H9 (cell line): ENCODE measurements around the gene PKD1. TPM values are rescaled to one million over a fixed set of nuclear protein-coding genes. Genes with fewer than 3 reads are reported as not detected.

Experiments used
- DNase-seq: peaks from one replicate; pipeline ENCODE4 v3.0.0-alpha.2; 2017
- H2AFZ ChIP-seq: one replicate; pipeline ENCODE4 v1.6.1; 2013; ENCODE audit warnings: mild to moderate bottlenecking, low read length, control low read depth, moderate library complexity
- H2AK5ac ChIP-seq: 2 replicates; pipeline ENCODE4 v1.6.1; 2013; ENCODE audit warnings: low read length, control low read depth, mixed read lengths; ENCODE audit not compliant: insufficient read length
- H2BK120ac ChIP-seq: one replicate; pipeline ENCODE4 v1.6.1; 2013; ENCODE audit warnings: low read depth, mild to moderate bottlenecking, low read length, control low read depth, inconsistent platforms; ENCODE audit not compliant: poor library complexity, severe bottlenecking
- H2BK12ac ChIP-seq: 2 replicates; pipeline ENCODE4 v1.6.1; 2013; ENCODE audit warnings: low read length, control low read depth, mixed read lengths, low read depth; ENCODE audit not compliant: insufficient read length
- H2BK15ac ChIP-seq: 2 replicates; pipeline ENCODE4 v1.6.1; 2013; ENCODE audit warnings: low read depth, low read length, control low read depth
- H2BK20ac ChIP-seq: one replicate; pipeline ENCODE4 v1.6.1; 2013; ENCODE audit warnings: low read depth, mild to moderate bottlenecking, low read length, control low read depth, inconsistent platforms; ENCODE audit not compliant: poor library complexity, severe bottlenecking
- H2BK5ac ChIP-seq: 2 replicates; pipeline ENCODE4 v1.6.1; 2013; ENCODE audit warnings: low read length, control low read depth, mixed read lengths; ENCODE audit not compliant: insufficient read length
- H3K14ac ChIP-seq: 2 replicates; pipeline ENCODE4 v1.6.1; 2013; ENCODE audit warnings: low read length, control low read depth; ENCODE audit not compliant: insufficient read depth
- H3K18ac ChIP-seq: 2 replicates; pipeline ENCODE4 v1.6.1; 2013; ENCODE audit warnings: low read depth, mild to moderate bottlenecking, mixed read lengths, low read length, control low read depth; ENCODE audit not compliant: insufficient read length
- H3K23ac ChIP-seq: 2 replicates; pipeline ENCODE4 v1.6.1; 2013; ENCODE audit warnings: low read length, control low read depth, mixed read lengths, low read depth; ENCODE audit not compliant: insufficient read length
- H3K23me2 ChIP-seq: 2 replicates; pipeline ENCODE4 v1.6.1; 2013; ENCODE audit warnings: low read depth, mild to moderate bottlenecking, mixed read lengths, low read length, control low read depth; ENCODE audit not compliant: insufficient read length, poor library complexity, severe bottlenecking
- H3K27ac ChIP-seq: 2 replicates; pipeline ENCODE4 v1.5.1; 2013; ENCODE audit warnings: low read length, control low read depth, mixed read lengths, low read depth; ENCODE audit not compliant: insufficient read length
- H3K27me3 ChIP-seq: 2 replicates; pipeline ENCODE4 v1.6.1; 2013; ENCODE audit warnings: low read length, control low read depth, inconsistent platforms; ENCODE audit not compliant: insufficient read depth
- H3K4ac ChIP-seq: 2 replicates; pipeline ENCODE4 v1.6.1; 2013; ENCODE audit warnings: low read depth, mild to moderate bottlenecking, control low read depth, inconsistent platforms, low read length, moderate library complexity
- H3K4me1 ChIP-seq: 2 replicates; pipeline ENCODE4 v1.6.1; 2013; ENCODE audit warnings: low read length, control low read depth, inconsistent platforms; ENCODE audit not compliant: insufficient read depth
- H3K4me2 ChIP-seq: 2 replicates; pipeline ENCODE4 v1.6.1; 2013; ENCODE audit warnings: low read length, control low read depth, mixed read lengths; ENCODE audit not compliant: insufficient read length, insufficient read depth
- H3K56ac ChIP-seq: 2 replicates; pipeline ENCODE4 v1.6.1; 2013; ENCODE audit warnings: low read depth, mild to moderate bottlenecking, mixed read lengths, low read length, control low read depth; ENCODE audit not compliant: insufficient read length
- H3K79me1 ChIP-seq: 2 replicates; pipeline ENCODE4 v1.6.1; 2013; ENCODE audit warnings: low read depth, mild to moderate bottlenecking, moderate library complexity, low read length, control low read depth, inconsistent platforms; ENCODE audit not compliant: insufficient read depth, poor library complexity, severe bottlenecking
- H3K79me2 ChIP-seq: 2 replicates; pipeline ENCODE4 v1.6.1; 2013; ENCODE audit warnings: low read length, control low read depth, inconsistent platforms; ENCODE audit not compliant: insufficient read depth
- H3K9ac ChIP-seq: 2 replicates; pipeline ENCODE4 v1.6.1; 2013; ENCODE audit warnings: low read length, control low read depth, mixed read lengths; ENCODE audit not compliant: insufficient read length; ENCODE audit errors: extremely low read depth
- H3K9me3 ChIP-seq: one replicate; pipeline ENCODE4 v1.6.1; 2013; ENCODE audit warnings: low read depth, low read length, inconsistent platforms; ENCODE audit not compliant: control insufficient read depth
- H3T11ph ChIP-seq: one replicate; pipeline ENCODE4 v1.6.1; 2013; ENCODE audit warnings: mild to moderate bottlenecking, low read length, control low read depth, inconsistent platforms
- H4K20me1 ChIP-seq: one replicate; pipeline ENCODE4 v1.6.1; 2013; ENCODE audit not compliant: control insufficient read depth, insufficient read length, insufficient read depth
- H4K5ac ChIP-seq: 2 replicates; pipeline ENCODE4 v1.6.1; 2013; ENCODE audit warnings: low read depth, mild to moderate bottlenecking, mixed read lengths, low read length, control low read depth; ENCODE audit not compliant: insufficient read length
- H4K8ac ChIP-seq: replicated peaks from 2 replicates; pipeline ENCODE4 v1.6.1; 2013; ENCODE audit warnings: low read length, control low read depth, mixed read lengths, low read depth; ENCODE audit not compliant: insufficient read length
- H4K91ac ChIP-seq: 2 replicates; pipeline ENCODE4 v1.6.1; 2013; ENCODE audit warnings: low read depth, mild to moderate bottlenecking, moderate library complexity, mixed read lengths, low read length, control low read depth; ENCODE audit not compliant: insufficient read length
- H3K27ac Mint-ChIP-seq, 3 experiments: 2 replicates in 2 of 3; 3 replicates in 1 of 3; pipeline ENCODE4 v1.8.0; 2020 to 2021; ENCODE audit warnings: mixed read lengths in 3 of 3, mild to moderate bottlenecking in 1 of 3, moderate library complexity in 1 of 3
- H3K27me3 Mint-ChIP-seq: 2 replicates; pipeline ENCODE4 v1.8.0; 2021; ENCODE audit warnings: low read depth, mild to moderate bottlenecking, moderate library complexity, mixed read lengths
- H3K36me3 Mint-ChIP-seq, 3 experiments: 2 replicates in 2 of 3; 3 replicates in 1 of 3; pipeline ENCODE4 v1.8.0; 2020 to 2021; ENCODE audit warnings: low read depth in 3 of 3, mixed read lengths in 3 of 3; ENCODE audit not compliant: insufficient read depth in 1 of 3
- H3K4me1 Mint-ChIP-seq, 2 experiments: 2 replicates each; pipeline ENCODE4 v1.8.0; 2020; ENCODE audit warnings: mixed read lengths in 2 of 2
- H3K4me3 Mint-ChIP-seq, 2 experiments: 2 replicates in 1 of 2; 3 replicates in 1 of 2; pipeline ENCODE4 v1.8.0; 2020 to 2021; ENCODE audit warnings: mild to moderate bottlenecking in 2 of 2, mixed read lengths in 2 of 2, moderate library complexity in 1 of 2
- H3K9me3 Mint-ChIP-seq, 2 experiments: 2 replicates in 1 of 2; 3 replicates in 1 of 2; pipeline ENCODE4 v1.8.0; 2020; ENCODE audit warnings: mild to moderate bottlenecking in 2 of 2, mixed read lengths in 2 of 2, moderate library complexity in 1 of 2
- CTCF ChIP-seq: fragments of 200-600 bp; sonication (generic); conservative IDR thresholded peaks from 3 replicates; pipeline ENCODE4 v1.8.0; 2021; ENCODE audit warnings: antibody characterized with exemption, mild to moderate bottlenecking
- WGBS: extraction: QIAGEN DNeasy Blood & Tissue Kit; methylation state at CpG from one replicate; pipeline ENCODE4 v1.1.7; 2013; ENCODE audit warnings: missing lambda C conversion rate, low lambda C conversion rate, mixed read lengths; ENCODE audit not compliant: insufficient read length; ENCODE audit errors: extremely low coverage; 5-methylcytosine and 5-hydroxymethylcytosine counted together
- total RNA-seq: library from RNA; stranded (reverse); gene quantifications from 2 replicates; pipeline ENCODE4 v1.2.1, GENCODE V29; 2021

The PKD1 gene
- total RNA-seq, 1 experiment from 2014 or later: 88.0 TPM

DNA sequence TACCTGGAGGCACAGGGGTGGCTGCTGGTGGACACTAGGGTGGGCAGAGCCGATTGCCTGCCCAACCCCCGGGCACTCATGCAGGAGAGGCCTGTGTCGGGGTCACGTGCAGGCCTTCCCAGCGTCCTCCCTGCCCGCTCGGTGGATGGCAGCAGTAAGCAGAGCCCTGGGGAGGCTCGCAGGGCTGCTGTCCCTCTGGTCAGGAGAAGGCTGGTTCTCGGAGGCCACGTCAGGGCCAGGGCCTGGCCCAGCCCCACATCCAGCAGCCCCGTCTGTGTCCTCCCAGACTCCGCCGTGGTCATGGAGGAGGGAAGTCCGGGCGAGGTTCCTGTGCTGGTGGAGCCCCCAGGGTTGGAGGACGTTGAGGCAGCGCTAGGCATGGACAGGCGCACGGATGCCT is 52.3 kb downstream of the PKD1 start:
- H4K91ac ChIP-seq: no peak overlapping the region
- no peak overlapping the region for H2AK5ac ChIP-seq
- H2BK120ac ChIP-seq: no peak overlapping the region
- H3K4me2 ChIP-seq: no peak overlapping the region
- no peak overlapping the region for H3K4me3 Mint-ChIP-seq
- no CpG with 5 or more reads among the region's 19 CpGs for WGBS
- H3K27ac Mint-ChIP-seq: no peak overlapping the region
- no peak overlapping the region for H2BK12ac ChIP-seq
- H3T11ph ChIP-seq: no peak overlapping the region
- H3K9ac ChIP-seq: no peak overlapping the region
- H3K4ac ChIP-seq: no peak overlapping the region
- H3K23me2 ChIP-seq: no peaks in the 10 kb centered on the region
- no peak for DNase-seq
- no peak overlapping the region for H3K56ac ChIP-seq
- no peak overlapping the region for H4K8ac ChIP-seq
- H2BK20ac ChIP-seq: no peak overlapping the region
- no peak overlapping the region for H3K18ac ChIP-seq
- no peak for TF ChIP-seq CTCF
- no peaks in the 10 kb centered on the region for H3K4me1 ChIP-seq
- H3K9me3 ChIP-seq: no peaks in the 10 kb centered on the region
- peaks cover 0 to 21% (median 18%) of the 10 kb centered on the region in 3 experiments; a peak in 5 of 7 replicates for H3K36me3 Mint-ChIP-seq
- no peak overlapping the region for H2BK5ac ChIP-seq
- no peaks in the 10 kb centered on the region for H4K20me1 ChIP-seq
- H3K27me3 Mint-ChIP-seq: no peaks in the 10 kb centered on the region
- no peaks in the 10 kb centered on the region for H3K4me1 Mint-ChIP-seq
- H2BK15ac ChIP-seq: no peak overlapping the region
- no peak overlapping the region for H4K5ac ChIP-seq
- no peaks in the 10 kb centered on the region for H3K79me2 ChIP-seq
- H3K27me3 ChIP-seq: no peaks in the 10 kb centered on the region
- H3K79me1 ChIP-seq: no peaks in the 10 kb centered on the region
- no peak overlapping the region for H3K27ac ChIP-seq
- no peaks in the 10 kb centered on the region for H3K9me3 Mint-ChIP-seq
- no peak overlapping the region for H3K14ac ChIP-seq
- no peak overlapping the region for H2AFZ ChIP-seq
- no peak overlapping the region for H3K23ac ChIP-seq
